KMS-11 (cell line): ENCODE results near the gene TTC39A.

Experiments
- H2AFZ ChIP-seq: fragments of 200-600 bp; sonication (generic); 2 replicates; pipeline ENCODE4 v1.6.1; 2016; ENCODE audit warnings: antibody characterized with exemption, mixed run types, low read depth
- H3K27ac ChIP-seq: fragments of 200-600 bp; sonication (generic); 2 replicates; pipeline ENCODE4 v1.6.1; 2016; ENCODE audit warnings: mild to moderate bottlenecking, mixed run types
- H3K27me3 ChIP-seq: fragments of 200-600 bp; sonication (generic); 2 replicates; pipeline ENCODE4 v1.6.1; 2017; ENCODE audit warnings: mild to moderate bottlenecking, low read depth, mixed run types, moderate library complexity; ENCODE audit not compliant: insufficient read depth
- H3K36me3 ChIP-seq: fragments of 200-600 bp; sonication (generic); 2 replicates; pipeline ENCODE4 v1.6.1; 2017; ENCODE audit warnings: mild to moderate bottlenecking, mixed run types; ENCODE audit not compliant: insufficient read depth
- H3K4me1 ChIP-seq: fragments of 200-600 bp; sonication (generic); 2 replicates; pipeline ENCODE4 v1.6.1; 2016; ENCODE audit warnings: mild to moderate bottlenecking, low read depth, mixed run types; ENCODE audit not compliant: poor library complexity, severe bottlenecking
- H3K4me2 ChIP-seq: fragments of 200-600 bp; sonication (generic); 2 replicates; pipeline ENCODE4 v1.7.0; 2016; ENCODE audit warnings: mild to moderate bottlenecking, mixed run types
- H3K4me3 ChIP-seq: fragments of 200-600 bp; sonication (generic); IDR thresholded peaks from 2 replicates; pipeline ENCODE4 v1.6.1; 2017; ENCODE audit warnings: low read depth, low read length, mixed read lengths; ENCODE audit not compliant: insufficient read depth
- H3K79me2 ChIP-seq: fragments of 200-600 bp; sonication (generic); 2 replicates; pipeline ENCODE4 v1.6.1; 2016; ENCODE audit warnings: low read depth, mixed run types; ENCODE audit not compliant: insufficient read depth
- H3K9ac ChIP-seq: fragments of 200-600 bp; sonication (generic); 2 replicates; pipeline ENCODE4 v1.6.1; 2016; ENCODE audit warnings: mild to moderate bottlenecking, mixed run types
- H4K20me1 ChIP-seq: fragments of 200-600 bp; sonication (generic); 2 replicates; pipeline ENCODE4 v1.6.1; 2016; ENCODE audit warnings: mild to moderate bottlenecking, mixed run types; ENCODE audit not compliant: insufficient read depth
- CTCF ChIP-seq: fragments of 200-600 bp; sonication (generic); conservative IDR thresholded peaks from 2 replicates; pipeline ENCODE4 v1.6.1; 2017; ENCODE audit warnings: low read depth, mild to moderate bottlenecking, antibody characterized with exemption, low read length, moderate library complexity, mixed read lengths

Gene TTC39A

GRCh38 chr1:51336711-51337110 is 6.3 kb upstream of the TTC39A start:
- no peak overlapping the region for H3K4me2 ChIP-seq
- no peaks in the 10 kb centered on the region for H3K79me2 ChIP-seq
- H2AFZ ChIP-seq, result no peak overlapping the region
- H3K9ac ChIP-seq, result no peak overlapping the region
- peaks cover 3% of the 10 kb centered on the region for H3K4me1 ChIP-seq
- H3K27me3 ChIP-seq, result no peaks in the 10 kb centered on the region
- H3K36me3 ChIP-seq, result no peaks in the 10 kb centered on the region
- H3K27ac ChIP-seq, result no peak overlapping the region
- no peaks in the 10 kb centered on the region for H4K20me1 ChIP-seq
- TF ChIP-seq CTCF, result no peak
- no peak overlapping the region for H3K4me3 ChIP-seq

DNA sequence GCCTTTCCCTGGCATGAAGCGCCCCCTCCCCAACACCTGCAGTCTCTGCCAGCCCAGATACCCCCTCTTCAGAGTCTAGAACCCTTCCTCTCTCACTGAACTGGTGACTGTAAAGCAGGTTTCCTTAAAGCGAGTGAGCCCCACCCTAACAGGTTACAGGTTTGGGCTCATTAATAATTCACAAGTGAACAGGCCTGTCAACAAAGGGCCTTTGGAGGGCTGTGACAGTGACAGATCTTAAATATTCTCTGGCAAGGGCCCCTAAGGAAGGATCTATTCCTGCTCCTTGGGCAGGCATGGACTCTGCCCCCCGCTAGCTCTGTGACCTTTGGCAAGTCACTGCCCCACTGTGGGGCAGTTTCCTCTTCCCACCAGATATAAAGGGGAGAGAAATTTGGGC is 5.6 kb upstream of the TTC39A start:
- no peak for TF ChIP-seq CTCF
- no peak overlapping the region for H2AFZ ChIP-seq
- H3K36me3 ChIP-seq, result no peaks in the 10 kb centered on the region
- H3K4me2 ChIP-seq, result no peak overlapping the region
- H3K9ac ChIP-seq, result no peak overlapping the region
- no peaks in the 10 kb centered on the region for H3K27me3 ChIP-seq
- H4K20me1 ChIP-seq, result no peaks in the 10 kb centered on the region
- peaks cover 9% of the 10 kb centered on the region for H3K4me1 ChIP-seq
- no peak overlapping the region for H3K27ac ChIP-seq
- no peaks in the 10 kb centered on the region for H3K79me2 ChIP-seq
- H3K4me3 ChIP-seq, result no peak overlapping the region

GRCh38 chr1:51331206-51332100 is 1.1 kb upstream of the TTC39A start:
- peak overlapping the region; percentile 29; the same call in 1 of the 2 replicates for H3K4me2 ChIP-seq
- H3K9ac ChIP-seq, result peak overlapping the region; percentile 51; the same call in 1 of the 2 replicates

DNA sequence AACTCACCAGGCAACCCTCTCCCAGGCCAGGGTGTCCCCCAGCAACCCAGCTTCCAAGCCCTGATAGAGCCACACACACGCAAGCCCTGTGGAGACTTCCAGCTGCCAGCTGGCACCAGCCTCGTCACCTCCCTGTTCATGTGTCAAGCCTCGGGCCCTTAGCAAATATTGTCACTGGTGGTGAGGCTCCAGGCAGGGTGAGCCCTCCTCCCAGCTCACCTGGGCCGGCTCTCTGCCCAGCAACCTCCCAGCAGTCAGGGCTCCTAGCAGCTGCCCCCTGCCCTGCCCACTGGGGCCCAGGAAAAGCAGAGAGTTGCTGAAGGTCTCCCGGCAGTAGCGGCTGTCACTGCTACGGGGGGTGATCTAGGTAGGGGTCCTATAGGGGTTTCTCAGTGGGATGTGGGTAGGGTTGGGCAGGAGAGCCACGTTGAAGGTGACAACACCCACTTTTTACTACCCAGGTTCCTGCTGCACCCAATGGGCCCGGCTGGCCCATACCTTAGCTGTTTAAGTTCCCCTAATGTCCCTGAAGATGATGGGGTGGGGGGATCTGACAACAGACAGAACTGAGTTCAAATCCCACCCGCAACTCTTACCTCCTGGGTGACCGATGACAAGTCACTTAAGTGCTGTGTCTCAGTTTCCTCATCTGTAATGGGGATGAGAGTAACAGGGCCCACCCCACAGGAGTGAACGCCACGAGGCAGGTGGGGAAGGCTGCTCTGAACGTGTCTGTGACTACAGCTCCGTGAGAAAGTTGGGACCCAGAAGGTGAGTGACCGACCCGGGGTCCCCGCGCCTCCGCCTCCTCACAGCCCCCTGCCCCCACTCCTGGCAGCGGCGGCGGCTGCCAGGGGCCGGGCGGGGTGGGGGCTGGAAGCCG is 678 bp downstream of the TTC39A start:
- H3K79me2 ChIP-seq, result no peaks in the 10 kb centered on the region
- H3K4me3 ChIP-seq, result no peak overlapping the region
- H3K9ac ChIP-seq, result no peak overlapping the region
- H3K4me2 ChIP-seq, result no peak overlapping the region
- H3K27me3 ChIP-seq, result no peaks in the 10 kb centered on the region
- H3K36me3 ChIP-seq, result no peaks in the 10 kb centered on the region
- H4K20me1 ChIP-seq, result no peaks in the 10 kb centered on the region
- no peak for TF ChIP-seq CTCF
- H2AFZ ChIP-seq, result no peak overlapping the region
- peaks cover 9% of the 10 kb centered on the region for H3K4me1 ChIP-seq
- no peak overlapping the region for H3K27ac ChIP-seq

More at GRCh38 chr1:51331206-51332100, 1.1 kb upstream of the TTC39A start:
- peaks cover 9% of the 10 kb centered on the region for H3K4me1 ChIP-seq
- no peaks in the 10 kb centered on the region for H3K79me2 ChIP-seq
- H3K36me3 ChIP-seq, result no peaks in the 10 kb centered on the region
- H2AFZ ChIP-seq, result peak overlapping the region; percentile 66; the same call in 1 of the 2 replicates
- H3K27ac ChIP-seq, result peak overlapping the region; percentile 54
- no peaks in the 10 kb centered on the region for H4K20me1 ChIP-seq
- H3K4me3 ChIP-seq, result no peak overlapping the region
- TF ChIP-seq CTCF, result no peak
- H3K27me3 ChIP-seq, result no peaks in the 10 kb centered on the region
